Chondrocyte (in vitro differentiated cells): ENCODE results near the gene MAPK7. TPM values are rescaled to one million over a fixed set of nuclear protein-coding genes. Genes with fewer than 3 reads are reported as not detected.
A peak's percentile ranks its signal among the peaks of the same experiment; 100 is the strongest.

Experiments
- DNase-seq: peaks from one replicate; pipeline ENCODE4 v3.0.0; 2021; ENCODE audit warnings: mixed read lengths, low spot score
- H3K27ac Mint-ChIP-seq: one replicate; pipeline ENCODE4 v1.8.0; 2021; ENCODE audit warnings: mild to moderate bottlenecking, moderate library complexity, mixed read lengths; ENCODE audit not compliant: unreplicated experiment
- H3K27me3 Mint-ChIP-seq: 2 replicates; pipeline ENCODE4 v1.8.0; 2021; ENCODE audit warnings: low read depth, mixed read lengths
- H3K36me3 Mint-ChIP-seq: 2 replicates; pipeline ENCODE4 v1.8.0; 2021; ENCODE audit warnings: low read depth, mixed read lengths
- H3K4me1 Mint-ChIP-seq: 2 replicates; pipeline ENCODE4 v1.8.0; 2021; ENCODE audit warnings: low read depth, mild to moderate bottlenecking, mixed read lengths
- H3K4me3 Mint-ChIP-seq: one replicate; pipeline ENCODE4 v1.8.0; 2021; ENCODE audit warnings: mild to moderate bottlenecking, moderate library complexity, mixed read lengths; ENCODE audit not compliant: unreplicated experiment
- H3K9me3 Mint-ChIP-seq: 2 replicates; pipeline ENCODE4 v1.8.0; 2021; ENCODE audit warnings: low read depth, mixed read lengths
- CTCF ChIP-seq: fragments of 200-600 bp; sonication (generic); IDR thresholded peaks from 2 replicates; pipeline ENCODE4 v1.5.0; 2021; ENCODE audit warnings: antibody characterized with exemption, mild to moderate bottlenecking, moderate library complexity
- total RNA-seq: library from RNA; stranded (reverse); gene quantifications from 3 replicates; pipeline ENCODE4 v1.2.1, GENCODE V29; 2021

MAPK7 gene
- total RNA-seq, 1 donor from 2014 or later: 52.3 TPM

- H3K9me3 Mint-ChIP-seq: no peaks in the 10 kb centered on the region
These were observed 20.2 kb downstream of the MAPK7 start for GRCh38 chr17:19398301-19399181.

GRCh38 chr17:19399750-19400450 is 21.6 kb downstream of the MAPK7 start:
- Mint-ChIP-seq H3K9me3 (no peaks in the 10 kb centered on the region), H3K36me3 (no peaks in the 10 kb centered on the region), H3K4me3 (no peak overlapping the region), H3K27me3 (no peaks in the 10 kb centered on the region), H3K27ac (no peak overlapping the region), H3K4me1 (peaks cover 12% of the 10 kb centered on the region)
- no peak for DNase-seq
- TF ChIP-seq CTCF: no peak

More at GRCh38 chr17:19398301-19399181, 20.2 kb downstream of the MAPK7 start:
- H3K4me1 Mint-ChIP-seq: peaks cover 12% of the 10 kb centered on the region
- TF ChIP-seq CTCF: no peak
- H3K36me3 Mint-ChIP-seq: no peaks in the 10 kb centered on the region
- no peak overlapping the region for H3K4me3 Mint-ChIP-seq
- DNase-seq: no peak
- no peaks in the 10 kb centered on the region for H3K27me3 Mint-ChIP-seq
- peak overlapping the region; percentile 57 for H3K27ac Mint-ChIP-seq

DNA sequence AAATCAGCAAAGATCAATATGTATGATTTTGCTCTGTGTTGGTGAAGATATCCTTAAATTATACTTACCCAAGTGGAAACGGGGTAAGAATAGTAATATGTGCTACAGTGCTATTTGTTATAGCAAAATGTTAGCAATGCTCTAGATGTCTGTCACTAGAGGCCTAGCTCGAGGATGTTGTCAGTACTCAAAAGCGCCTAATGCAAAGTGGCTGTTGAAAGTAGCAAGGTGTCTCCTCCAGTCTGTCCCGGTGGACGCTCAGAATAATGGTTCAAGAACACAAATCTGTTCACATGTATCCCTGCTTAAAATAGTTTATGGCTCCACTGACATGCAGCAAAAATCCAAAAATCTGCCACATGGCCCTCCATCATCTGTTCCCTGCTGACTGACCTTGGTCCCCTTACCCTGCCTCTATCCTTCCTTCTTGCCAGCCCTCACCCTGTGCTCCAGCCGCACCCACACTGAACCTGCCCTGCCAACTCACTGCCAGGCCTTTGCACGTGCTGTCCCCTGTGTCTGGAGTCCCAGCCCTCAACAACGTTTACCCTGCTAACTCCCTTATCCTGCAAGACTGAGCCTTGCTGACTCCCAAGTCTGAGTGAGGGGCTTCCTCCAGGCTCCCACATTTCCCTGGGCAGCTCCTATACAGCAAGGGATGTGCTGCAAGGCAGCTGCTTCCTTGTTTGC is 23.2 kb downstream of the MAPK7 start:
- H3K27ac Mint-ChIP-seq: no peak overlapping the region
- TF ChIP-seq CTCF: no peak
- H3K4me1 Mint-ChIP-seq: peaks cover 12% of the 10 kb centered on the region
- H3K4me3 Mint-ChIP-seq: no peak overlapping the region
- H3K27me3 Mint-ChIP-seq: no peaks in the 10 kb centered on the region
- H3K9me3 Mint-ChIP-seq: no peaks in the 10 kb centered on the region
- H3K36me3 Mint-ChIP-seq: no peaks in the 10 kb centered on the region
- no peak for DNase-seq

GRCh38 chr17:19402171-19402570 is 23.9 kb downstream of the MAPK7 start:
- Mint-ChIP-seq H3K27me3 (no peaks in the 10 kb centered on the region), H3K36me3 (no peaks in the 10 kb centered on the region), H3K4me1 (peaks cover 12% of the 10 kb centered on the region), H3K4me3 (no peak overlapping the region), H3K27ac (no peak overlapping the region), H3K9me3 (no peaks in the 10 kb centered on the region)
- no peak for DNase-seq
- TF ChIP-seq CTCF: no peak

- TF ChIP-seq CTCF: no peak
These were observed 24.7 kb downstream of the MAPK7 start for GRCh38 chr17:19403021-19403420.

More at GRCh38 chr17:19403021-19403420, 24.7 kb downstream of the MAPK7 start:
- peaks cover 9% of the 10 kb centered on the region for H3K4me1 Mint-ChIP-seq
- H3K27ac Mint-ChIP-seq: no peak overlapping the region
- no peak for DNase-seq
- H3K27me3 Mint-ChIP-seq: no peaks in the 10 kb centered on the region
- H3K36me3 Mint-ChIP-seq: no peaks in the 10 kb centered on the region
- no peaks in the 10 kb centered on the region for H3K9me3 Mint-ChIP-seq
- H3K4me3 Mint-ChIP-seq: no peak overlapping the region
